GM03348 (cell line): ENCODE data around the gene FCER2.
"Not testable (repeated sequence)": the region's sequence is repeated elsewhere in the genome, so short reads cannot be mapped to it uniquely, and the experiment has no call there.

ENCODE experiments used
- DNase-seq: peaks from one replicate; pipeline ENCODE4 v3.0.0; 2012; ENCODE audit warnings: low spot score

Gene FCER2

GRCh38 chr19:7701654-7702457 lies at the start of gene FCER2:
FCER2 (minus strand) TSS chr19:7702131; CDS start chr19:7699760, 2,371 bp downstream.
- no peak for DNase-seq

DNA sequence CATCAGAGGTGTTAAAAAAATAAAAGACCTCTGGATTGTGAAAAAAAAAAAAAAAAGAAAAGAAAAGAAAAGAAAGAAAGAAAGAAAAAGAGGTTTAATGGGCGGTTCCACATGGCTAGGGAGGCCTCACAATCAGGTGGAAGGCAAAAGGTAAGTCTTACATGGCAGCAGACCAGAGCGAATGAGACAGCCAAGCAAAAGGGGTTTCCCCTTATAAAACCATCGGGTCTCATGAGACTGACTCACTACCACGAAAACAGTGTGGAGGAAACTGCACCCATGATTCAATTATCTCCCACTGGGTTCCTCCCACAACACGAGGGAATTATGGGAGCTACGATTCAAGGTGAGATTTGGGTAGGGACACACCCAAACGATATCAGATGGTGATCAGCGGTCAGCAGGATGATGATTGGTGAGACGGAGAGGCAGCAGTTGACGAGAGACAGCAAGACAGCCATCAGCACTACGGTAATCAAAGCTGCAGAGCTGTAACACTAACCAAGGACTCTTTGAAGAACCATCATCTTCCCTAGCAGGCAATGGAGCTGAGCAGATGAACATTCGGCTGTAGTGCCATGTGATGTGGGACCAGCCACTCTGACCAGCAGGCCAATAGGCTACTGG lies 49.3 kb upstream of the FCER2 start:
- no peak for DNase-seq

- no peak for DNase-seq
Observed at GRCh38 chr19:7748756-7749155, 46.8 kb upstream of the FCER2 start.

GRCh38 chr19:7748171-7748570 lies 46.2 kb upstream of the FCER2 start:
- DNase-seq = no peak

GRCh38 chr19:7746903-7747884 lies 45.3 kb upstream of the FCER2 start, which contains the start of gene CD209:
CD209 (minus strand) TSS chr19:7747534; CDS start chr19:7747511, 23 bp downstream.
- DNase-seq = no peak

DNA sequence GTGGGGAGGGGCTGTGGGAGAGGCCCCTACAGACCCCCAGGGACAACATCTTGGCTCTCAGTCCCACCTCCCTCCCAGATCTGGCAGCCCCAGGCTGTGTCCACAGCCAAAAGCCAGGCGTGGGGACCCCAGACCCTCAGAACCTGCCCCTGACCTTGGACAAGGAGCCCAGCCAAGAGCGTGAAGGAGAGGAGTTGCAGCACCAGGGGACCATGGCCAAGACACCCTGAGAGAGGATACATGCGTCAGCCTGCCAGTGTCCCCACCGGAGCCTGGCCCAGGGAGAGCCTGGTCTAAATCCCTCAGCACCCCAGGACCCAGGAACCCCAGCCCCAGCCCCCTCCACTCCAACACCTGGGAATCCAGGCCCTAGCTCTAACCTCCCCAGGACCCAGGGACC lies 44.4 kb upstream of the FCER2 start:
- DNase-seq = not testable (repeated sequence)

DNA sequence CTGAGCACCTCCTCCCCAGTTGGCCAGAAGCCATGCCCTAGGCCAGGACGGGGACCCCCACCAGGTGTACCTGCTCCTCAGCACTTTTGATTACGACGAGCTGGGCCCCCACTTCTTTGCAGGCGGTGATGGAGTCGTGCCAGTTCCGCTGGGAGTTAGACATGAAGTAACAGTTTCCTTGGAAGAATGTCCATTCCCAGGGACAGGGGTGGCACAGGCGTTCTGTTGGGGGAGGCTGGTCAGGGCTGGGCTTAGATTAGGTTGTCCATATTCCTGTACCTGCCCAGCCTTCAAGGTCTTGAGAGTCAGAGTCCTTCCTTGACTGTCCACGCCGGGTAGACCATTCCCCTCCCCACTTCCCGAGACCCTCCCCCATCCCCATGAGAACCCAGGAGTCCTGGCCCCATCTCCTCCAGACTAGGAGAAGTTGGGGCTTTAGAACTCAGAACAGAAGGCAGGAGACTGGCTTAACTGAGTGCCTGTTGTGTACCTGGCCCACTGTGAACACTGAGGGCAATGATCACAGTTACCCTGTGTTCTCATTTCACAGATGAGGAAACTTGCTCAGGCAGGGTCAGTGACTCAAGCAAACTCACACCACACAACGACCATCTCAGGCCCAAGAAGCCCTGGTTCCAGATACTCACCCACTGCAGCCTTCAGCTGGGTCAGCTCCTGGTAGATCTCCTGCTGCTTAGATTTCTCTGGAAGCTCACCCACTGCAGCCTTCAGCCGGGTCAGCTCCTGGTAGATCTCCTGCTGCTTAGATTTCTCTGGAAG lies 43.1 kb upstream of the FCER2 start:
- DNase-seq = no peak

DNA sequence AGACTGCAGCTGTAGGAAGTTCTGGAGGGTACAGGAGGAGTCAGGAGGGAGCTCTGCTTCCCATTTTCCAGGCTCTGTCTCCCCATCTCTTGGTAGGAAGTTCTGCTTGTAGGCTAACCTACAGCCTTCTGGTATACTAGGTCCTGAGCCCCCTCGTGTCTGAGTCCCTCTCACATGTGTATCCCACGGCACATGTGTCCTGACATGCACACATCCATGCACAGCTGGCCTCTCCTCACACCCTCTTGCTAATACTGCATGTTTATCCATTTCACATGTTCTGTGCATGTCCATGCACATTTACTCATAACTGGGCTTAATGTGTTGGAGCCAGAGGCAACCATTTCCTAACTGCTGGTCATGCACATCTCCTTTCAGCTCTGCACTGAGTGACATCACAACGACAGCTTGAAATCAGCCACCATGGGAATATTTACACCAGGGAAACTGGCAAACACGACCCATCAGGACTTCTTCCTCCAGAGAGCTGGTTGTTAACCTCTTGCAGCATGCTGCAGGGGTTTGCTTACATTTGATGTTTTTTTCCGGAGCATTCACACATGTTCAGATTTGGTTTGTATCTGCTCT lies 42.4 kb upstream of the FCER2 start:
- DNase-seq = no peak

DNA sequence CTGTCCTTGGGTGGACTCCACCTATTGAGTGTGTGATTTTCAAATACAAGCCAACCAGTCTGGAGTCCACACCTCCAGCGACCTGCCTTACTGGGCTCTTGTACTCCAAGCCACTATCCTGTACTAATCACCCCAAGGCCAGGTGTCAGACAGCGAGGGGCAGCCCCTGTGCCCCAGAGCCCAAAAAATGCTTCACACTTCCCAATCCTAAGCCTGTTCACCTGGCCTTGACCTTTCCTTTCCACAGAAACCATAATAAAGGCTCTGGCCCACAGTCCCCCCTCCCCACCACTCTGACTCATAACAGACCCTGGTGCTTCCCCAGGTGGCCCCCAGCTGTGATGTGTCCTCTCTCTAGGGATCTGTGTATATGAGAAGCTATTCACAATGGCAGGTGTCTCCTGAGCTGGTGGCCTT lies 41.5 kb upstream of the FCER2 start:
- DNase-seq = no peak

DNA sequence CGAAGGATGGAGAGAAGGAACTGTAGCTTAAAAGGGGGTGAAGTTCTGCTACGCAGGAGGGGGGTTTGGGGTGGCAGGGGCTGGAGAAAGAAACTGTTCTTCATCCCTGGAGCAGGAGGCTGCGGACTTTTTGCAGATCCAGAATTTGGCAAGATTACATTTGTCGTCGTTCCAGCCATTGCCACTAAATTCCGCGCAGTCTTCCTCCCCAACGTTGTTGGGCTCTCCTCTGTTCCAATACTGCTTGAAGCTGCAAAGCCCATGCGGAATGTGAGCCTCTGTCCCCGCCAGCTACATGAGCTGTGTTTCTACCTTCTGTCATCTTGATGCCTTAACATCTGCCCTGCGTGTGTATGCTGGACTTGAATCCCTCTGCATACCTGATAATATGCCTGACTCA lies 41.1 kb upstream of the FCER2 start:
- no peak for DNase-seq

DNA sequence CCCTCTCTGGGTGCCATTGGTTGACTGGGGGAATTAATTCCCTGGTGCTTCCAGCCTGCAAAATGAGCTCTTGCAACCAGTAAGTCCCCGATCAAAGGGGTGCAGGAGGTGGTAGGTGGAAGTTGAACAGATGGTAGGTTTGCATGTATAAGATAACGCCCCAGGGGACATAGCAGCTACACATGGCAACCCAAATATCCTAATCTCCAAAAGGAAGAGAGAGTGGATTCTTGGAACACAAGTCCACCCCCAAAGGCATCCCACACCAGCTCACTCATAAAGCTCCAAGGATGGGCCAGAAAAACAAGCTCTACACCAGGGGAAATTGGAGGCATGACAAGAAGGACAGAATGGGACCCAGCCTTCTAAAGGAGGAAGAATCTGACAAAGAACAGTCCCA lies 40.6 kb upstream of the FCER2 start:
- DNase-seq = no peak

DNA sequence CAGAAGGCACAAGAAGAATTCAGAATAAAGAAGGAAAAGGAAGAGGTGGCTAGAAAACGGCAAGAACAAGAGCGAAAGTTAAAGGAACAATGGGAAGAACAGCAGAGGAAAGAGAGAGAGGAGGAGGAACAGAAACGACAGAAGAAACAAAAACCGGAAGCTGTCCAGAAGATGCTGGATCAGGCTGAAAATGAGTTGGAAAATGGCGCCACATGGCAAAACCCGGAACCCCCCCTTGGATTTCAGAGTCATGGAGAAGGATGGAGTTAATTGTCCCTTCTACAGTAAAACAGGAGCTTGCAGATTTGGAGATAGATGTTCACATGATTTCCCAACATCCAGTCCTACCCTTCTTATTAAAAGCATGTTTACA lies 38.7 kb upstream of the FCER2 start:
- DNase-seq = no peak

GRCh38 chr19:7739801-7740681 lies 38.1 kb upstream of the FCER2 start:
- no peak for DNase-seq

- no peak for DNase-seq
Observed at GRCh38 chr19:7739211-7739755, 37.4 kb upstream of the FCER2 start.

GRCh38 chr19:7738023-7738422 lies 36.1 kb upstream of the FCER2 start:
- DNase-seq = no peak

DNA sequence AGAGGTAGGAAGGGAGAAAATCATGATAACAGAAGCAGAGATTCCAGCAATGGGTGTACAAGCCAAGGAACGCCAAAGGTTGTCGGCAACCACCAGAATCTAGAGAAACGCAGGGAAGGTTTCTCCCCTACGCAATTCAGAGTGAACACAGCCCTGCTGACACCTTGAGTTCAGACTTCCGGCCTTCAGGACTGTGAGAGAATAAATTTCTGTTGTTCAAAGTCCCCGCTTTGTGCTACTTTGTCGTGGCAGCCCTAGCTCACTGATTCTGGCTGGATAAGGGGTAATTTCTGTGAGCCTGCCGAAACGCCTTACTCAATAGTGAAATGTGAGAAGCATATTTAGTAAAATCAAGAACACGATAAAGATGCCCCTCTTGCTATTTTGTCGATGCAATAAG lies 35.3 kb upstream of the FCER2 start:
- no peak for DNase-seq

GRCh38 chr19:7736148-7736547 lies 34.2 kb upstream of the FCER2 start:
- no peak for DNase-seq

GRCh38 chr19:7734220-7735203 lies 32.6 kb upstream of the FCER2 start:
- peak; percentile 53 for DNase-seq

- no peak for DNase-seq
Observed at GRCh38 chr19:7733376-7733775, 31.4 kb upstream of the FCER2 start.
